Right lobe of liver (tissue), 4 donors: ENCODE measurements around the gene FXYD6.

Experiments
- CTCF ChIP-seq, 4 donors: fragments of 200-600 bp in 3 of 4; fragments of 450-650 bp in 1 of 4; IDR thresholded peaks; one replicate each; pipeline versions ENCODE4 v1.5.1 to v1.8.0; 2016 to 2022; ENCODE audit warnings: antibody characterized with exemption in 4 of 4, mild to moderate bottlenecking in 2 of 4
- POLR2A ChIP-seq: fragments of 450-650 bp; IDR thresholded peaks from one replicate; pipeline ENCODE4 v1.6.1; 2017; ENCODE audit warnings: antibody characterized with exemption, mild to moderate bottlenecking
- donor health status: DM: no; HTN: no; CAD: no.
- donor health status: DM: no; HTN: no; CAD: no.
- donor health status: DM: no; HTN: yes; CAD: no.

GRCh38 chr11:117839936-117840813 lies 36.3 kb downstream of the FXYD6 start:
- TF ChIP-seq CTCF (IDR thresholded peaks at IDR 0.05) (no peak), POLR2A (no peak)
